ENCODE measurements around the gene SCAMP1. TPM values are rescaled to one million over a fixed set of nuclear protein-coding genes. Genes with fewer than 3 reads are reported as not detected.

The SCAMP1 gene
- total RNA-seq, 2 experiments from 2014 or later = 18.0 to 41.1 TPM

GRCh38 chr5:78424665-78425064 is 64.2 kb downstream of the SCAMP1 start:
- H3K9me2 ChIP-seq (ENCODE audit: insufficient read depth, low read length) = no peaks in the 10 kb centered on the region
- H3K79me2 ChIP-seq (ENCODE audit: insufficient read depth, low read depth, low read length) = no peaks in the 10 kb centered on the region
- no peak overlapping the region for H3K4me3 ChIP-seq (ENCODE audit: low read depth, low read length, poor library complexity, severe bottlenecking)
- DNase-seq (ENCODE audit: low spot score) = no peak
- POLR2A ChIA-PET = interaction anchor here (1.0 to 1.5 kb wide), 2 partner anchors 9 to 25 kb away, joined by 3 to 4 read pairs; no protein-coding TSS in a partner anchor
- CTCF ChIA-PET (ENCODE audit: unreplicated experiment) = no interaction called here
- no TSS peak for BruUV-seq (replicated peaks)
- H3K4me1 ChIP-seq (ENCODE audit: insufficient read depth, low read length, poor library complexity, severe bottlenecking) = no peaks in the 10 kb centered on the region
- peaks cover 34% of the 10 kb centered on the region for H3K36me3 ChIP-seq (ENCODE audit: insufficient read depth, low read length)
- no peak overlapping the region for H2AFZ ChIP-seq (ENCODE audit: low read length)
- H3K4me2 ChIP-seq (ENCODE audit: low read length) = no peak overlapping the region
- H3K9me3 ChIP-seq (ENCODE audit: low read length) = 0 out of 2 replicates have a peak, but pooled peaks cover 3% of the 10 kb centered on the region
- no peak overlapping the region for H3K27ac ChIP-seq (ENCODE audit: low read depth, low read length, poor library complexity, severe bottlenecking)
- H4K20me1 ChIP-seq (ENCODE audit: insufficient read depth, low read length) = no peaks in the 10 kb centered on the region
- TF ChIP-seq, protein P1, sequence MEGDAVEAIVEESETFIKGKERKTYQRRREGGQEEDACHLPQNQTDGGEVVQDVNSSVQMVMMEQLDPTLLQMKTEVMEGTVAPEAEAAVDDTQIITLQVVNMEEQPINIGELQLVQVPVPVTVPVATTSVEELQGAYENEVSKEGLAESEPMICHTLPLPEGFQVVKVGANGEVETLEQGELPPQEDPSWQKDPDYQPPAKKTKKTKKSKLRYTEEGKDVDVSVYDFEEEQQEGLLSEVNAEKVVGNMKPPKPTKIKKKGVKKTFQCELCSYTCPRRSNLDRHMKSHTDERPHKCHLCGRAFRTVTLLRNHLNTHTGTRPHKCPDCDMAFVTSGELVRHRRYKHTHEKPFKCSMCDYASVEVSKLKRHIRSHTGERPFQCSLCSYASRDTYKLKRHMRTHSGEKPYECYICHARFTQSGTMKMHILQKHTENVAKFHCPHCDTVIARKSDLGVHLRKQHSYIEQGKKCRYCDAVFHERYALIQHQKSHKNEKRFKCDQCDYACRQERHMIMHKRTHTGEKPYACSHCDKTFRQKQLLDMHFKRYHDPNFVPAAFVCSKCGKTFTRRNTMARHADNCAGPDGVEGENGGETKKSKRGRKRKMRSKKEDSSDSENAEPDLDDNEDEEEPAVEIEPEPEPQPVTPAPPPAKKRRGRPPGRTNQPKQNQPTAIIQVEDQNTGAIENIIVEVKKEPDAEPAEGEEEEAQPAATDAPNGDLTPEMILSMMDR (conservative IDR thresholded peaks at IDR 0.05; ENCODE audit: low read length) = no peak
- TF ChIP-seq EZH2phosphoT487 (IDR thresholded peaks at IDR 0.05; ENCODE audit: borderline replicate concordance, low read depth, low read length) = no peak
- intact Hi-C loops (cut with micrococcal nuclease; ENCODE audit: unreplicated experiment) = no loop called here

DNA sequence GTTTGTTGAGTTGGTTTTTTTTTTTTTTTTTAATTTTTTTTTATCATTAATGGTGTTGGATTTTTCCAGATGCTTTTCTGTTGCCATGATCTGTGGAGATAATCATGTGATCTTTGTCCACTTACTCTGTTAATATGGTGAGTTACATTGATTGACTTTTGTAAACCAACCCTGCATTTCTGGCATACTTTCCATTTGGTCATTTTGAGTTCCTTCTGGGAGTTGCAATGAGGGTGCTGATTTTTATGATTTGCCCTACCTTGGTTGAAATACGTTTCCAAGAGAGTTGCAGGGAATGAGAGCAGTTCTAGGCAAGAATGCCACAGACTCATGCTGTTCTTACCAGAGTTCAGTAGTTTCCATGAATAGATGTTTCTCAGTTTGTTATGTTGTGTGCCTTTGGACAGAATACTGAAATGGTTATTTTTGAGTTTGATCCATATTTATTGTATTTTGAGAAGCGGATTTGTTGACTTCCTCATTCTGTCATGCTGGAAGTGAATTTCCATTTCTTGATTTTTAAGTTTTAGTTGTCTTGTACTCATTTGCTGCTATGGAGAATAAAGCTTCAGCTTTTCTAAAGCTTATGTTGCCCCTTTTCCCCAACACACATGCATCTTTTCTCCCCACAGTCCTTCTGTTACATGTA is 69.0 kb downstream of the SCAMP1 start:
- no peak overlapping the region for H2AFZ ChIP-seq (ENCODE audit: low read length)
- BruUV-seq (replicated peaks) = no TSS peak
- ChIA-PET CTCF (ENCODE audit: unreplicated experiment) (no interaction called here), POLR2A (no interaction called here)
- H3K4me1 ChIP-seq (ENCODE audit: insufficient read depth, low read length, poor library complexity, severe bottlenecking) = no peaks in the 10 kb centered on the region
- H3K4me2 ChIP-seq (ENCODE audit: low read length) = no peak overlapping the region
- H3K79me2 ChIP-seq (ENCODE audit: insufficient read depth, low read depth, low read length) = no peaks in the 10 kb centered on the region
- TF ChIP-seq, protein P1 (conservative IDR thresholded peaks at IDR 0.05; ENCODE audit: low read length) = no peak
- no peak for TF ChIP-seq EZH2phosphoT487 (IDR thresholded peaks at IDR 0.05; ENCODE audit: borderline replicate concordance, low read depth, low read length)
- DNase-seq (ENCODE audit: low spot score) = no peak
- H3K9me3 ChIP-seq (ENCODE audit: low read length) = peaks cover 3% of the 10 kb centered on the region; the same call in 1 of the 2 replicates
- intact Hi-C loops (cut with micrococcal nuclease; ENCODE audit: unreplicated experiment) = no loop called here
- no peaks in the 10 kb centered on the region for H3K9me2 ChIP-seq (ENCODE audit: insufficient read depth, low read length)
- no peak overlapping the region for H3K4me3 ChIP-seq (ENCODE audit: low read depth, low read length, poor library complexity, severe bottlenecking)
- H4K20me1 ChIP-seq (ENCODE audit: insufficient read depth, low read length) = no peaks in the 10 kb centered on the region
- no peak overlapping the region for H3K27ac ChIP-seq (ENCODE audit: low read depth, low read length, poor library complexity, severe bottlenecking)
- peaks cover 47% of the 10 kb centered on the region for H3K36me3 ChIP-seq (ENCODE audit: insufficient read depth, low read length)

- Histone ChIP-seq H3K4me1 (ENCODE audit: insufficient read depth, low read length, poor library complexity, severe bottlenecking) (no peaks in the 10 kb centered on the region), H3K4me2 (ENCODE audit: low read length) (no peak overlapping the region), H4K20me1 (ENCODE audit: insufficient read depth, low read length) (no peaks in the 10 kb centered on the region), H2AFZ (ENCODE audit: low read length) (no peak overlapping the region), H3K27ac (ENCODE audit: low read depth, low read length, poor library complexity, severe bottlenecking) (no peak overlapping the region), H3K79me2 (ENCODE audit: insufficient read depth, low read depth, low read length) (no peaks in the 10 kb centered on the region), H3K9me2 (ENCODE audit: insufficient read depth, low read length) (no peaks in the 10 kb centered on the region), H3K36me3 (ENCODE audit: insufficient read depth, low read length) (peaks cover 47% of the 10 kb centered on the region), H3K4me3 (ENCODE audit: low read depth, low read length, poor library complexity, severe bottlenecking) (no peak overlapping the region), H3K9me3 (ENCODE audit: low read length) (peaks cover 3% of the 10 kb centered on the region; the same call in 1 of the 2 replicates)
- no peak for TF ChIP-seq EZH2phosphoT487 (IDR thresholded peaks at IDR 0.05; ENCODE audit: borderline replicate concordance, low read depth, low read length)
- TF ChIP-seq, protein P1 (conservative IDR thresholded peaks at IDR 0.05; ENCODE audit: low read length) = no peak
- intact Hi-C loops (cut with micrococcal nuclease; ENCODE audit: unreplicated experiment) = no loop called here
- CTCF ChIA-PET (ENCODE audit: unreplicated experiment) = no interaction called here
- BruUV-seq (replicated peaks) = no TSS peak
- POLR2A ChIA-PET = interaction anchor here (0.7 to 1.1 kb wide), 3 partner anchors 12 to 906 kb away, joined by 3 to 4 read pairs (median 4); no protein-coding TSS in a partner anchor
- no peak for DNase-seq (ENCODE audit: low spot score)
Measured at GRCh38 chr5:78430866-78431265, 70.4 kb downstream of the SCAMP1 start.

All from OCI-LY7 (cell line).